GM12878 (cell line): Measurements from ENCODE around the gene RALGPS1. TPM values are rescaled to one million over a fixed set of nuclear protein-coding genes. Genes with fewer than 3 reads are reported as not detected.
A peak's percentile ranks its signal among the peaks of the same experiment; 100 is the strongest.

Experiments used
- ATAC-seq: fragments of 200-7000 bp; cut with Tn5 transposase; 3 replicates; pipeline ENCODE4 v1.9.1; 2020; ENCODE audit warnings: mild to moderate bottlenecking, moderate library complexity
- BruUV-seq: library from RNA; stranded (reverse); fragments of 400-500 nt; replicated peaks from 2 replicates; lab custom pipeline; 2021; lab: Mats Ljungman, UMichigan
- CTCF ChIA-PET: fragments of 300-600 bp; sonication (Branson Sonifier 250); formaldehyde crosslinking; extraction: SDS; loops from one replicate; lab custom pipeline; 2021; ENCODE audit warnings: inconsistent platforms; lab: Yijun Ruan, JAX
- POLR2A ChIA-PET: fragments of 350-600 bp; formaldehyde crosslinking; extraction: SDS; loops from one replicate; lab custom pipeline; 2021; ENCODE audit warnings: inconsistent platforms; lab: Charles Lee
- RAD21 ChIA-PET: fragments of 300-600 bp; sonication (Branson Sonifier 250); formaldehyde crosslinking; loops from one replicate; lab custom pipeline; 2023; ENCODE audit warnings: antibody characterized with exemption; ENCODE audit not compliant: unreplicated experiment; lab: Charles Lee
- SMC1A ChIA-PET: fragments of 300-600 bp; sonication (Branson Sonifier 250); formaldehyde crosslinking; loops from one replicate; lab custom pipeline; 2023; ENCODE audit not compliant: unreplicated experiment, uncharacterized antibody; lab: Charles Lee
- DNase-seq: peaks from one replicate; pipeline ENCODE4 v3.0.0-alpha.2; 2011; ENCODE audit warnings: low read depth, low spot score
- FAIRE-seq: peaks from 3 replicates; lab custom pipeline; 2011; peaks lifted over from hg19 to GRCh38; lab: Jason Lieb, UNC
- H2AFZ ChIP-seq: 2 replicates; pipeline ENCODE4 v1.6.0; 2011; ENCODE audit warnings: low read depth, low read length, control low read depth; ENCODE audit not compliant: control insufficient read depth
- H3K27ac ChIP-seq: 2 replicates; pipeline ENCODE4 v1.5.1; 2011; ENCODE audit warnings: control low read depth; ENCODE audit not compliant: control insufficient read depth, insufficient read depth
- H3K27me3 ChIP-seq, 2 experiments: replicated peaks in 1 of 2; 2 replicates each; pipeline versions ENCODE4 v1.6.0 to v1.6.1; 2011; ENCODE audit warnings: low read length in 1 of 2; ENCODE audit not compliant: control insufficient read depth in 2 of 2, insufficient read depth in 2 of 2
- H3K36me3 ChIP-seq, 2 experiments: 2 replicates each; pipeline ENCODE4 v1.5.1; 2011; ENCODE audit warnings: low read length in 1 of 2; ENCODE audit not compliant: control insufficient read depth in 2 of 2, insufficient read depth in 2 of 2
- H3K4me1 ChIP-seq: 2 replicates; pipeline ENCODE4 v1.6.1; 2011; ENCODE audit warnings: mild to moderate bottlenecking, low read length, moderate library complexity, mixed read lengths; ENCODE audit not compliant: control insufficient read depth, insufficient read depth
- H3K4me2 ChIP-seq: 2 replicates; pipeline ENCODE4 v1.6.0; 2011; ENCODE audit warnings: control low read depth; ENCODE audit not compliant: control insufficient read depth, insufficient read depth
- H3K4me3 ChIP-seq: fragments of 200-600 bp; sonication (generic); 2 replicates; pipeline ENCODE4 v1.5.1; 2016
- H3K79me2 ChIP-seq: 2 replicates; pipeline ENCODE4 v1.6.0; 2011; ENCODE audit warnings: low read length; ENCODE audit not compliant: control insufficient read depth, insufficient read depth
- H3K9ac ChIP-seq: 2 replicates; pipeline ENCODE4 v1.8.0; 2011; ENCODE audit warnings: low read length, control low read depth, mixed read lengths; ENCODE audit not compliant: control insufficient read depth, insufficient read depth
- H3K9me3 ChIP-seq: replicated peaks from 3 replicates; pipeline ENCODE4 v1.5.1; 2011; ENCODE audit warnings: mild to moderate bottlenecking, low read length; ENCODE audit not compliant: control insufficient read depth, insufficient read depth
- H4K20me1 ChIP-seq: 2 replicates; pipeline ENCODE4 v1.6.0; 2011; ENCODE audit not compliant: control insufficient read depth, insufficient read depth
- E2F8 ChIP-seq: fragments of 450-650 bp; IDR thresholded peaks from 2 replicates; pipeline ENCODE4 v1.6.1; 2018; ENCODE audit warnings: mild to moderate bottlenecking, low read depth, moderate library complexity; ENCODE audit not compliant: partially characterized antibody
- EED ChIP-seq: sonication (generic); IDR thresholded peaks from 2 replicates; pipeline ENCODE4 v1.6.1; 2016; ENCODE audit warnings: antibody characterized with exemption, low read depth
- REST ChIP-seq: IDR thresholded peaks from 2 replicates; pipeline ENCODE4 v1.6.1; 2012; ENCODE audit warnings: mild to moderate bottlenecking, low read depth, low read length
- WGBS: methylation state at CpG from one replicate; pipeline ENCODE4 v1.1.6; 2016; ENCODE audit warnings: low lambda C conversion rate; ENCODE audit not compliant: insufficient replicate concordance, insufficient coverage; ENCODE audit errors: missing lambda C conversion rate; 5-methylcytosine and 5-hydroxymethylcytosine counted together
- in situ Hi-C: fragments of 300-500 bp; cut with MboI; formaldehyde crosslinking; loops from 9 replicates; pipeline ENCODE4 v1.14.3; 2018; ENCODE audit warnings: mixed read lengths
- intact Hi-C: fragments of 100-400 bp; cut with micrococcal nuclease; formaldehyde crosslinking; loops from one replicate; pipeline ENCODE4 v1.14.2; 2022; ENCODE audit not compliant: unreplicated experiment
- polyA plus RNA-seq, 11 experiments: library from polyadenylated mRNA; depleted of rRNA in 4 of 11; unstranded in 6 of 11; stranded (reverse) in 5 of 11; fragments of >200 nt; fragmentation: Nextera tagmentation in 4 of 11; fragmentation: Illumina TruSeq in 1 of 11; extraction: Ambion mirVana in 4 of 11; extraction: Trizol in 1 of 11; gene quantifications; 1 replicate in 1 of 11; 2 replicates in 10 of 11; pipeline versions ENCODE4 v1.2.1 to v1.2.3, GENCODE V29; 2011 to 2016; ENCODE audit warnings: inconsistent platforms in 2 of 11, missing spikeins in 2 of 11, low read depth in 1 of 11
- total RNA-seq, 4 experiments: library from RNA; depleted of rRNA in 3 of 4; stranded (reverse); fragments of >200 nt in 3 of 4; fragmentation: Illumina TruSeq in 1 of 4; extraction: Trizol in 1 of 4; gene quantifications; 2 replicates each; pipeline versions ENCODE4 v1.2.1 to v1.2.3, GENCODE V29; 2013 to 2021
- TF ChIP-seq, protein P1 (sequence below): fragments of 450-650 bp; IDR thresholded peaks from 2 replicates; pipeline ENCODE4 v1.6.1; 2016; ENCODE audit warnings: mild to moderate bottlenecking

Gene RALGPS1
- total and polyA plus RNA-seq, 10 of the 15 experiments (the other 5 are each of a cell fraction or from before 2014, with no cell fraction given), result 0.13 to 5.6 (median 2.7) TPM

GRCh38 chr9:127180457-127181314, 266.1 kb downstream of the RALGPS1 start:
- BruUV-seq, result no TSS peak
- intact Hi-C loops, result no loop called here
- H3K79me2 ChIP-seq, result no peaks in the 10 kb centered on the region
- H3K4me1 ChIP-seq, result peaks cover 33% of the 10 kb centered on the region
- H2AFZ ChIP-seq, result no peak overlapping the region
- FAIRE-seq (no peak), DNase-seq (no peak), ATAC-seq (no peak)
- ChIA-PET POLR2A (interaction anchor here (0.5 to 11.1 kb wide), 6 partner anchors 8 to 321 kb away, joined by 3 to 270 read pairs (median 6); no protein-coding TSS in a partner anchor), CTCF (interaction anchor here (0.7 to 11.2 kb wide), 6 partner anchors 13 to 215 kb away, joined by 3 to 174 read pairs (median 6); no protein-coding TSS in a partner anchor), SMC1A (interaction anchor here (1.1 to 28.2 kb wide), 7 partner anchors 17 to 181 kb away, joined by 3 to 812 read pairs (median 6); no protein-coding TSS in a partner anchor), RAD21 (interaction anchor here (1.2 to 17.4 kb wide), 5 partner anchors 12 to 194 kb away, joined by 6 to 515 read pairs (median 11); no protein-coding TSS in a partner anchor)
- no peak overlapping the region for H3K27ac ChIP-seq
- in situ Hi-C loops, result no loop called here
- H3K27me3 ChIP-seq, result no peaks in the 10 kb centered on the region
- no peak overlapping the region for H3K4me2 ChIP-seq
- H3K9ac ChIP-seq, result no peak overlapping the region
- H3K9me3 ChIP-seq, result no peaks in the 10 kb centered on the region
- H4K20me1 ChIP-seq, result no peaks in the 10 kb centered on the region
- no peaks in the 10 kb centered on the region for H3K36me3 ChIP-seq
- H3K4me3 ChIP-seq, result no peak overlapping the region
- TF ChIP-seq REST (no peak), EED (no peak), E2F8 (no peak)
- TF ChIP-seq, protein P1, sequence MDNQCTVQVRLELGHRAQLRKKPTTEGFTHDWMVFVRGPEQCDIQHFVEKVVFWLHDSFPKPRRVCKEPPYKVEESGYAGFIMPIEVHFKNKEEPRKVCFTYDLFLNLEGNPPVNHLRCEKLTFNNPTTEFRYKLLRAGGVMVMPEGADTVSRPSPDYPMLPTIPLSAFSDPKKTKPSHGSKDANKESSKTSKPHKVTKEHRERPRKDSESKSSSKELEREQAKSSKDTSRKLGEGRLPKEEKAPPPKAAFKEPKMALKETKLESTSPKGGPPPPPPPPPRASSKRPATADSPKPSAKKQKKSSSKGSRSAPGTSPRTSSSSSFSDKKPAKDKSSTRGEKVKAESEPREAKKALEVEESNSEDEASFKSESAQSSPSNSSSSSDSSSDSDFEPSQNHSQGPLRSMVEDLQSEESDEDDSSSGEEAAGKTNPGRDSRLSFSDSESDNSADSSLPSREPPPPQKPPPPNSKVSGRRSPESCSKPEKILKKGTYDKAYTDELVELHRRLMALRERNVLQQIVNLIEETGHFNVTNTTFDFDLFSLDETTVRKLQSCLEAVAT, result peak; percentile 76
- 77% methylated on average over 14 of the region's 14 CpGs for WGBS
